ENCODE measurements around the gene STK25. TPM values are rescaled to one million over a fixed set of nuclear protein-coding genes. Genes with fewer than 3 reads are reported as not detected.

STK25 gene
- total and polyA plus RNA-seq, 10 donors: 127 to 254 (median 172) TPM

DNA sequence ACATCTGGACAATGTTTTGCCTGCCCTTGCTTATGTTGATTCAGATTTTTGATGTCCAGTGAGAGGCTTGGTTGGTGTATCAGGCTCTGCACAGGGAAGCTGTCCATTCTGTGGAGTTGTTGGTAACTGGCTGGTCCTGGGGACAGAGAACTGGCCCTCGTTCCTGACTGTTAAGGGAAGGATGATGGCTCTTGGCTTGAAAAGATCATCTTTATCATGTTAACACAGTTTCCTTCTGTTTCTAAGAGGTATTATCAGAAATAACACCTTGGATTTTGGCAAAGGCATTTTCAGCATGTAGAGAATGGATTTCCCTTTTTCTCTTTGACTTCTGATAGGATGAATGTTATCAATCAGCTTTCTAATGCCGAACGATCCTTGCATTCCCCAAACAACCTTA is 19.3 kb downstream of the STK25 start:
- WGBS, 5 donors: 80 to 90% (median 89%) methylated on average over 3 of the region's 3 CpGs
- H3K9me3 ChIP-seq: no peaks in the 10 kb centered on the region
- no peak overlapping the region for H3K4me3 ChIP-seq
- H3K27ac ChIP-seq: no peak overlapping the region
- peaks cover 0 to 69% (median 16%) of the 10 kb centered on the region in 6 donors for H3K36me3 ChIP-seq
- DNase-seq: no peak
- no peaks in the 10 kb centered on the region for H3K27me3 ChIP-seq (replicated peaks in 1 of 7)
- no peaks in the 10 kb centered on the region for H3K4me1 ChIP-seq
- intact Hi-C loops (cut with DNase I; ENCODE audit: low total_unique reads): no loop called here
- no peak for TF ChIP-seq POLR2AphosphoS5 (IDR thresholded peaks at IDR 0.05)
- TF ChIP-seq, protein P1, sequence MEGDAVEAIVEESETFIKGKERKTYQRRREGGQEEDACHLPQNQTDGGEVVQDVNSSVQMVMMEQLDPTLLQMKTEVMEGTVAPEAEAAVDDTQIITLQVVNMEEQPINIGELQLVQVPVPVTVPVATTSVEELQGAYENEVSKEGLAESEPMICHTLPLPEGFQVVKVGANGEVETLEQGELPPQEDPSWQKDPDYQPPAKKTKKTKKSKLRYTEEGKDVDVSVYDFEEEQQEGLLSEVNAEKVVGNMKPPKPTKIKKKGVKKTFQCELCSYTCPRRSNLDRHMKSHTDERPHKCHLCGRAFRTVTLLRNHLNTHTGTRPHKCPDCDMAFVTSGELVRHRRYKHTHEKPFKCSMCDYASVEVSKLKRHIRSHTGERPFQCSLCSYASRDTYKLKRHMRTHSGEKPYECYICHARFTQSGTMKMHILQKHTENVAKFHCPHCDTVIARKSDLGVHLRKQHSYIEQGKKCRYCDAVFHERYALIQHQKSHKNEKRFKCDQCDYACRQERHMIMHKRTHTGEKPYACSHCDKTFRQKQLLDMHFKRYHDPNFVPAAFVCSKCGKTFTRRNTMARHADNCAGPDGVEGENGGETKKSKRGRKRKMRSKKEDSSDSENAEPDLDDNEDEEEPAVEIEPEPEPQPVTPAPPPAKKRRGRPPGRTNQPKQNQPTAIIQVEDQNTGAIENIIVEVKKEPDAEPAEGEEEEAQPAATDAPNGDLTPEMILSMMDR (IDR thresholded peaks at IDR 0.05 in 8 of 11, conservative IDR thresholded peaks at IDR 0.05 in 3 of 11): no peak
- no peak for TF ChIP-seq POLR2A (IDR thresholded peaks at IDR 0.05)

DNA sequence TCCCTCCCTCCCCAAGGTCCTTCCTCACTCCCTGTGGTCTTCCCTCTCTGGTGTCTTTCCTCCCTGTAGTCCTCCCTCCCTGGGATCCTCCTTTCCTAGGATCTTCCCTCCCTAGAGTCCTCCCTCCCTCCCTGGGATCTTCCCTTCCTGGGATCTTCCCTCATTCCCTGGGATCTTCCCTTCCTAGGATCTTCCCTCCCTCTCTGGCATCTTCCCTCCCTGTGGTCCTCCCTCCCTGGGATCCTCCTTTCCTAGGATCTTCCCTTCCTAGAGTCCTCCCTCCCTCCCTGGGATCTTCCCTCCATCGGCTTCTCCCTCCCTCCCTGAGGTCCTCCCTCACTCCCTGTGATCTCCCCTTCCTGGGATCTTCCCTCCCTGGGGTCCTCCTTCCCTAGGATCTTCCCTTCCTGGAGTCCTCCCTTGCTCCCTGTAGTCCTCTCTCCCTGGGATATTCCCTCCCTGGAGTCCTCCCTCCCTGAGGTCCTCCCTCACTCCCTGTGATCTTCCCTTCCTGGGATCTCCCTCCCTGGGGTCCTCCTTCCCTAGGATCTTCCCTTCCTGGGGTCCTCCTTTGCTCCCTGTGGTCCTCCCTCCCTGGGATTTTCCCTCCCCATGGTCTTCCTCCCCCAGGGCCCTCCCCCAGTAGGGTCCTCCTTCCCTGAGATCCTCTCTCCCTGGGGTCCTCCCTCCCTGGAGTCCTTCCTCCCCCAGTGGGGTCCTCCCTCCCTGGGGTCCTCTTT is 23.0 kb downstream of the STK25 start:
- intact Hi-C loops (cut with DNase I; ENCODE audit: low total_unique reads): no loop called here
- TF ChIP-seq, protein P1 (IDR thresholded peaks at IDR 0.05 in 8 of 11, conservative IDR thresholded peaks at IDR 0.05 in 3 of 11): no peak
- no peak for TF ChIP-seq POLR2A (IDR thresholded peaks at IDR 0.05)
- no peak for TF ChIP-seq POLR2AphosphoS5 (IDR thresholded peaks at IDR 0.05)

DNA sequence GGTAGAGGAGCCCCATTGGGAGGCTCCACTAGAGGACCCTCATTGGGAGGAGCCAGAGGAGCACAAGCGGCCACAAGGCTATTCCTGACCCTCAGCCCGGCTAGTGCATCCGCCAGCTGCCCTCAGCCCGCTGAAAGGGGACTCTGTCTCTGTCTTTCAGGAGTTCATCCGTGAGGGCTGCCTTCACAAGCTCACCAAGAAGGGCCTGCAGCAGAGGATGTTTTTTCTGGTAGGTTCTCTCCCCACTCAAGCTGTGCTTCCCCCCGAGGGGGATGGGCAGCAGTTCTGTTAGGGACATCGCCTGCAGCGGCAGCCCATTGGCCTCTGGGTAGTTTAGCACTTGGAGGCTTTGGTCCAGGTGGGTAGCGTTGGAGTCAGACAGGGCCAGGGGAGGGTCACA is 25.1 kb downstream of the STK25 start:
- Histone ChIP-seq H3K4me1 (no peaks in the 10 kb centered on the region), H3K27me3 (replicated peaks in 1 of 7) (no peaks in the 10 kb centered on the region), H3K27ac (no peak overlapping the region), H3K4me3 (no peak overlapping the region), H3K9me3 (no peaks in the 10 kb centered on the region), H3K36me3 (peaks cover 0 to 46% (median 14%) of the 10 kb centered on the region in 6 donors)
- TF ChIP-seq, protein P1 (IDR thresholded peaks at IDR 0.05 in 8 of 11, conservative IDR thresholded peaks at IDR 0.05 in 3 of 11): no peak
- TF ChIP-seq POLR2A (IDR thresholded peaks at IDR 0.05): no peak
- no peak for TF ChIP-seq POLR2AphosphoS5 (IDR thresholded peaks at IDR 0.05)
- intact Hi-C loops (cut with DNase I; ENCODE audit: low total_unique reads): no loop called here
- 88 to 95% (median 91%) methylated on average over 9 of the region's 9 CpGs for WGBS, 5 donors
- no peak for DNase-seq

More for the DNA sequence above, 23.0 kb downstream of the STK25 start:
- Histone ChIP-seq H3K4me1 (no peaks in the 10 kb centered on the region), H3K9me3 (no peaks in the 10 kb centered on the region), H3K36me3 (peaks cover 0 to 42% (median 9%) of the 10 kb centered on the region in 6 donors), H3K27ac (no peak overlapping the region), H3K4me3 (no peak overlapping the region), H3K27me3 (replicated peaks in 1 of 7) (no peaks in the 10 kb centered on the region)
- no peak for DNase-seq
- WGBS, 5 donors: 82 to 100% (median 91%) methylated on average over 1 of the region's 1 CpG

DNA sequence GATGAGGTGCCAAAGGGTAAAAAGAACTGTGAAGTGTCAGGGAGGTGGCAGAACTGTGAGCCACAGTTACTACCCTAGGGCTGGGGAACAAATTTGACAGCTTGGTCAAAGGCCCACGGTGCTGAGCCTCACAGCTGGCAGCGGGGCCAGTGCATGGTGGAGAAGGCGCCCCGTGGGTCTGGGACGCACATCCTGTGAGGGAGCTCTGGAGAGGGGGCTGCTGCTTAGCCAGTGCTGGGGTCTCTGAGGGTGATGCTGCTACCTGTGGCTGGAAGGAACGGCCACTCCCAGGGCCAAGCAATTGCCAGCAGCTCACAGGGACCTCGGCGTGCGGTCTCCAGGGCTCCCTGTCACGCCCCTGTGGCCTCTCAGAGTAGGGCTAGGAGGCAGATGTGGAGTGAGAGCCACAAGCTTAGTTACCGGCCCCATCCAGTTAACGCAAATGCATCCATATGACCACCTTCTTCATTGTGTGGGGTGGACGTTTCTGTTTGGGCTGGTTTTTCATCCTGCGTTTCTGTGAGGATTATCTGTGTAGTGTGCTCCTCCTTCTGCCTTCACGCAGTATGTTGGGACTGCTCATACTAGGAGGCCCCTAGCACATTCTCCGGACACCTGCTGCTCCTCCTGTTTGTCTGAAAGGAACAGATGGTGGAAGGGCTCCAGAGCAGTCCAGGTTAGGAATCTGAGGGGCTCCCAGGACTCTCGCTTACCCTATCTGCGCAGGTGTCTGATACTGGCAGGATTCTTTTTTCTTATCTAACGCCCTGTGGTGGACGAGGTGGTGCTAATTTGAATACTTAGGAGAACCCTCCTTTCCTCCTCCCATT is 26.0 kb downstream of the STK25 start:
- Histone ChIP-seq H3K4me3 (no peak overlapping the region), H3K27me3 (replicated peaks in 1 of 7) (no peaks in the 10 kb centered on the region), H3K9me3 (no peaks in the 10 kb centered on the region), H3K27ac (no peak overlapping the region), H3K36me3 (peaks cover 0 to 50% (median 18%) of the 10 kb centered on the region in 6 donors), H3K4me1 (no peaks in the 10 kb centered on the region)
- intact Hi-C loops (cut with DNase I; ENCODE audit: low total_unique reads): no loop called here
- no peak for DNase-seq
- TF ChIP-seq, protein P1 (IDR thresholded peaks at IDR 0.05 in 8 of 11, conservative IDR thresholded peaks at IDR 0.05 in 3 of 11): no peak
- TF ChIP-seq POLR2A (IDR thresholded peaks at IDR 0.05) (no peak), POLR2AphosphoS5 (IDR thresholded peaks at IDR 0.05) (peak in 1 of 3 donors; percentile 10)
- WGBS, 5 donors: 88 to 91% (median 90%) methylated on average over 17 to 20 of the region's 20 CpGs
